Endothelial cell (in vitro differentiated cells): Measurements from ENCODE around the gene EDNRA. TPM values are rescaled to one million over a fixed set of nuclear protein-coding genes. Genes with fewer than 3 reads are reported as not detected.

Experiments
- DNase-seq: peaks from one replicate; pipeline ENCODE4 v3.0.0; 2021; ENCODE audit warnings: low spot score
- H3K27ac Mint-ChIP-seq: one replicate; pipeline ENCODE4 v1.8.0; 2021; ENCODE audit warnings: mixed read lengths, inconsistent platforms; ENCODE audit not compliant: unreplicated experiment
- H3K27me3 Mint-ChIP-seq: one replicate; pipeline ENCODE4 v1.8.0; 2021; ENCODE audit warnings: mild to moderate bottlenecking, moderate library complexity, mixed read lengths, inconsistent platforms; ENCODE audit not compliant: unreplicated experiment
- H3K36me3 Mint-ChIP-seq: one replicate; pipeline ENCODE4 v1.8.0; 2021; ENCODE audit warnings: mild to moderate bottlenecking, low read depth, mixed read lengths, inconsistent platforms; ENCODE audit not compliant: unreplicated experiment
- H3K4me1 Mint-ChIP-seq: one replicate; pipeline ENCODE4 v1.8.0; 2021; ENCODE audit warnings: mild to moderate bottlenecking, mixed read lengths, inconsistent platforms; ENCODE audit not compliant: unreplicated experiment
- H3K4me3 Mint-ChIP-seq: one replicate; pipeline ENCODE4 v1.8.0; 2021; ENCODE audit warnings: mild to moderate bottlenecking, mixed read lengths, inconsistent platforms; ENCODE audit not compliant: unreplicated experiment
- H3K9me3 Mint-ChIP-seq: one replicate; pipeline ENCODE4 v1.8.0; 2021; ENCODE audit warnings: mixed read lengths, inconsistent platforms; ENCODE audit not compliant: unreplicated experiment
- CTCF ChIP-seq: fragments of 200-600 bp; sonication (generic); IDR thresholded peaks from one replicate; pipeline ENCODE4 v1.5.0; 2021; ENCODE audit warnings: antibody characterized with exemption; ENCODE audit not compliant: unreplicated experiment
- total RNA-seq: library from RNA; stranded (reverse); fragmentation: NEBNext Ultra II Directional; extraction: Animal tissue kit (Norgen Biotek cat#: 25700); gene quantifications from one replicate; pipeline ENCODE4 v1.2.1, GENCODE V29; 2021; ENCODE audit not compliant: unreplicated experiment

The EDNRA gene
- total RNA-seq, 1 donor from 2014 or later = 0.23 TPM

- H3K27ac Mint-ChIP-seq = no peak overlapping the region
- no peak for TF ChIP-seq CTCF
- H3K27me3 Mint-ChIP-seq = no peaks in the 10 kb centered on the region
- no peak for DNase-seq
- H3K4me3 Mint-ChIP-seq = no peak overlapping the region
- no peaks in the 10 kb centered on the region for H3K36me3 Mint-ChIP-seq
- H3K9me3 Mint-ChIP-seq = no peaks in the 10 kb centered on the region
- H3K4me1 Mint-ChIP-seq = no peaks in the 10 kb centered on the region
These were observed 43.7 kb downstream of the EDNRA start for GRCh38 chr4:147524601-147525000.

GRCh38 chr4:147525494-147526271, 44.8 kb downstream of the EDNRA start:
- Mint-ChIP-seq H3K4me1 (no peaks in the 10 kb centered on the region), H3K4me3 (no peak overlapping the region), H3K9me3 (no peaks in the 10 kb centered on the region), H3K27ac (no peak overlapping the region), H3K27me3 (no peaks in the 10 kb centered on the region), H3K36me3 (no peaks in the 10 kb centered on the region)
- no peak for DNase-seq
- no peak for TF ChIP-seq CTCF

GRCh38 chr4:147526272-147526654, 45.4 kb downstream of the EDNRA start:
- H3K4me3 Mint-ChIP-seq = no peak overlapping the region
- H3K36me3 Mint-ChIP-seq = no peaks in the 10 kb centered on the region
- H3K27me3 Mint-ChIP-seq = no peaks in the 10 kb centered on the region
- H3K4me1 Mint-ChIP-seq = no peaks in the 10 kb centered on the region
- H3K9me3 Mint-ChIP-seq = no peaks in the 10 kb centered on the region
- DNase-seq = no peak
- no peak for TF ChIP-seq CTCF
- no peak overlapping the region for H3K27ac Mint-ChIP-seq

- no peak for DNase-seq
- no peak overlapping the region for H3K4me3 Mint-ChIP-seq
- H3K27ac Mint-ChIP-seq = no peak overlapping the region
- no peak for TF ChIP-seq CTCF
- H3K27me3 Mint-ChIP-seq = no peaks in the 10 kb centered on the region
- no peaks in the 10 kb centered on the region for H3K4me1 Mint-ChIP-seq
- H3K9me3 Mint-ChIP-seq = no peaks in the 10 kb centered on the region
- H3K36me3 Mint-ChIP-seq = no peaks in the 10 kb centered on the region
These were observed 47.2 kb downstream of the EDNRA start for GRCh38 chr4:147528054-147528453.

GRCh38 chr4:147530134-147530533, 49.2 kb downstream of the EDNRA start:
- no peak for DNase-seq
- Mint-ChIP-seq H3K36me3 (no peaks in the 10 kb centered on the region), H3K27me3 (no peaks in the 10 kb centered on the region), H3K9me3 (no peaks in the 10 kb centered on the region), H3K4me3 (no peak overlapping the region), H3K27ac (no peak overlapping the region), H3K4me1 (no peaks in the 10 kb centered on the region)
- TF ChIP-seq CTCF = no peak
